Stimulated activated effector memory CD8-positive, alpha-beta T cell treated with anti-CD3 and anti-CD28 coated beads, Interleukin-12 subunit alpha, Interleukin-12 subunit beta, amount 100 ng/mL, for 72 hours (primary cell): Measurements from ENCODE around the gene SLC25A43.
"Not testable (repeated sequence)": the region's sequence is repeated elsewhere in the genome, so short reads cannot be mapped to it uniquely, and the experiment has no call there.

Source experiments
- ATAC-seq: fragments of 150-1000 bp; cut with Tn5 transposase; 2 replicates; pipeline ENCODE4 v1.10.0; 2021
- DNase-seq, 2 donors: peaks; one replicate each; pipeline ENCODE4 v3.0.0; 2021 to 2022; ENCODE audit warnings: low spot score in 2 of 2
- H3K27ac Mint-ChIP-seq: one replicate; pipeline ENCODE4 v1.8.0; 2022; ENCODE audit warnings: mild to moderate bottlenecking, mixed read lengths
- H3K36me3 Mint-ChIP-seq: one replicate; pipeline ENCODE4 v1.8.0; 2022; ENCODE audit warnings: mild to moderate bottlenecking, mixed read lengths
- H3K4me1 Mint-ChIP-seq: one replicate; pipeline ENCODE4 v1.8.0; 2022; ENCODE audit warnings: mixed read lengths
- H3K4me3 Mint-ChIP-seq: one replicate; pipeline ENCODE4 v1.8.0; 2022; ENCODE audit warnings: mild to moderate bottlenecking, mixed read lengths
- H3K9me3 Mint-ChIP-seq: one replicate; pipeline ENCODE4 v1.8.0; 2022; ENCODE audit warnings: mixed read lengths

Gene SLC25A43

GRCh38 chrX:119493851-119494495, 94.8 kb downstream of the SLC25A43 start:
- not testable (repeated sequence) for H3K36me3 Mint-ChIP-seq, H3K4me3 Mint-ChIP-seq, H3K4me1 Mint-ChIP-seq, H3K9me3 Mint-ChIP-seq, DNase-seq, H3K27ac Mint-ChIP-seq, ATAC-seq

GRCh38 chrX:119495734-119496726, 96.9 kb downstream of the SLC25A43 start:
- Mint-ChIP-seq H3K9me3 (no peaks in the 10 kb centered on the region), H3K4me3 (no peak overlapping the region), H3K4me1 (no peaks in the 10 kb centered on the region), H3K36me3 (no peaks in the 10 kb centered on the region), H3K27ac (no peak overlapping the region)
- DNase-seq (no peak), ATAC-seq (no peak)

- DNase-seq (no peak), ATAC-seq (no peak)
- Mint-ChIP-seq H3K4me1 (no peaks in the 10 kb centered on the region), H3K36me3 (no peaks in the 10 kb centered on the region), H3K27ac (no peak overlapping the region), H3K9me3 (no peaks in the 10 kb centered on the region), H3K4me3 (no peak overlapping the region)
Observed at GRCh38 chrX:119497185-119497584, 98.0 kb downstream of the SLC25A43 start.

- no peaks in the 10 kb centered on the region for H3K9me3 Mint-ChIP-seq
- no peak overlapping the region for H3K27ac Mint-ChIP-seq
- no peak overlapping the region for H3K4me3 Mint-ChIP-seq
- DNase-seq (no peak), ATAC-seq (no peak)
- no peaks in the 10 kb centered on the region for H3K36me3 Mint-ChIP-seq
- peaks cover 8% of the 10 kb centered on the region for H3K4me1 Mint-ChIP-seq
Observed at GRCh38 chrX:119500061-119500800, 101.1 kb downstream of the SLC25A43 start.

GRCh38 chrX:119501511-119502148, 102.5 kb downstream of the SLC25A43 start:
- H3K9me3 Mint-ChIP-seq, result no peaks in the 10 kb centered on the region
- no peak overlapping the region for H3K27ac Mint-ChIP-seq
- DNase-seq (no peak), ATAC-seq (no peak)
- H3K36me3 Mint-ChIP-seq, result no peaks in the 10 kb centered on the region
- H3K4me3 Mint-ChIP-seq, result no peak overlapping the region
- peaks cover 8% of the 10 kb centered on the region for H3K4me1 Mint-ChIP-seq

GRCh38 chrX:119502727-119503483, 103.8 kb downstream of the SLC25A43 start:
- DNase-seq (no peak), ATAC-seq (peak; percentile 45)
- Mint-ChIP-seq H3K9me3 (no peaks in the 10 kb centered on the region), H3K4me1 (peaks cover 8% of the 10 kb centered on the region), H3K4me3 (no peak overlapping the region), H3K27ac (peak overlapping the region; percentile 40), H3K36me3 (no peaks in the 10 kb centered on the region)

GRCh38 chrX:119503484-119503861, 104.3 kb downstream of the SLC25A43 start:
- no peaks in the 10 kb centered on the region for H3K9me3 Mint-ChIP-seq
- no peak for ATAC-seq
- no peak overlapping the region for H3K27ac Mint-ChIP-seq
- no peak overlapping the region for H3K4me3 Mint-ChIP-seq
- no peaks in the 10 kb centered on the region for H3K36me3 Mint-ChIP-seq
- peaks cover 8% of the 10 kb centered on the region for H3K4me1 Mint-ChIP-seq
- no peak for DNase-seq
